ENCODE measurements around the gene ITPRIPL2. TPM values are rescaled to one million over a fixed set of nuclear protein-coding genes. Genes with fewer than 3 reads are reported as not detected.

Gene ITPRIPL2
- total RNA-seq, 4 donors from 2014 or later, result 58.9 to 92.5 (median 75.7) TPM

DNA sequence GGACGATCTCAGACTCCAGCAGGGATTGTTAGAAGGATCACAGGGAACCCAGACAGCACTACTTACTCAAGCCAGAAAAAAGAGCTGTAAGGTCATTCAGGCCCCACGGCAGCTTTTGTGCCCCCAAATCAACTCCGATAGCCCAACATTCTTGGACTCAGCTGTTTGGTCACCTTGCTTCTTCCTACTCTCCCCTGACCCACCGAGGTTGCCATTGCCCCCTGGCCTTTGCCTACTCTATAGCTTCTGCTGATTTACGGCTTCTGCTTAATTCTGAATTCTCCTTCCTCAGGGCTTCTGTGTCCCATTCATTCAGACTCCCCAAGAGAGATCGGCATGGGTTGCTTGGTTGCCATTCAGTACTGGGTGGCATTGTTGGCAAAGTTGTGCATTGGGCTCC is 8.6 kb upstream of the ITPRIPL2 start:
- DNase-seq (ENCODE audit: low spot score) (no peak), ATAC-seq (ENCODE audit: low FRiP score) (no peak)
- TF ChIP-seq, protein P1, sequence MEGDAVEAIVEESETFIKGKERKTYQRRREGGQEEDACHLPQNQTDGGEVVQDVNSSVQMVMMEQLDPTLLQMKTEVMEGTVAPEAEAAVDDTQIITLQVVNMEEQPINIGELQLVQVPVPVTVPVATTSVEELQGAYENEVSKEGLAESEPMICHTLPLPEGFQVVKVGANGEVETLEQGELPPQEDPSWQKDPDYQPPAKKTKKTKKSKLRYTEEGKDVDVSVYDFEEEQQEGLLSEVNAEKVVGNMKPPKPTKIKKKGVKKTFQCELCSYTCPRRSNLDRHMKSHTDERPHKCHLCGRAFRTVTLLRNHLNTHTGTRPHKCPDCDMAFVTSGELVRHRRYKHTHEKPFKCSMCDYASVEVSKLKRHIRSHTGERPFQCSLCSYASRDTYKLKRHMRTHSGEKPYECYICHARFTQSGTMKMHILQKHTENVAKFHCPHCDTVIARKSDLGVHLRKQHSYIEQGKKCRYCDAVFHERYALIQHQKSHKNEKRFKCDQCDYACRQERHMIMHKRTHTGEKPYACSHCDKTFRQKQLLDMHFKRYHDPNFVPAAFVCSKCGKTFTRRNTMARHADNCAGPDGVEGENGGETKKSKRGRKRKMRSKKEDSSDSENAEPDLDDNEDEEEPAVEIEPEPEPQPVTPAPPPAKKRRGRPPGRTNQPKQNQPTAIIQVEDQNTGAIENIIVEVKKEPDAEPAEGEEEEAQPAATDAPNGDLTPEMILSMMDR (IDR thresholded peaks at IDR 0.05), result no peak

DNA sequence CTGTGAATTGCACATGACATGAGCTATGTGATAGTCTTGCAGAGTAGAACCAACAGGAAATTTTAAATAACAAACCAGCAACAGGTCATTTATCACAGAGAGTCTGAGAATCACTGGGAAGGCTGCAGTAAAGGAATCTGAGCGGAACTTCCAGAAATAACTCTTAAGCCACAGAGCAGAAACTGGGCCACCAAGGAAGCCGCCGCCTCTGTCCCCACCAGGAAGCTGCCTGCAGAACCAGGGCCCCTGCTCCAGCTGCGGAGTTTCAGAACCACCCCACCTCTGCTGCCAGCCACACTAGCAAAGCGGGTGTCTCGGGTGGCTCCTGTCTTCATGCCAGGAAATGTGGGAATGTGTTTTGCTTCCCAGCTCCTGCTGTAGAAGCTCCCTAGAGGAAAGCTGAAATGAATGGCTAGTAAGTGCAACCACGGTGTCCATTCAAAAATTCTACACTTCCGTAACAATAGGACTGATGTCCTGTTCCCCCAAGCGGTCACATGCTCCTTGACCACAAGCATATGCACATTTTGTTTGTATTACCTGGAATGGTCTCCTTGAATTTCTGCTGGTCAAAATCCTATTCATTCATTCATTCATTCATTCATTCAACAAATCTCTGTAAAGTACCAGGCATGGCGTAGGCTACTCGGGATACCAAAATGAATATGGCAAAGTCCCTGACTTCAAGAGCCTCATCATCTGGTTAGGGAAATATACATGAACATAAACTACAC is 7.7 kb upstream of the ITPRIPL2 start:
- TF ChIP-seq, protein P1 (IDR thresholded peaks at IDR 0.05), result no peak
- no peak for DNase-seq (ENCODE audit: low spot score)
- no peak for ATAC-seq (ENCODE audit: low FRiP score)

DNA sequence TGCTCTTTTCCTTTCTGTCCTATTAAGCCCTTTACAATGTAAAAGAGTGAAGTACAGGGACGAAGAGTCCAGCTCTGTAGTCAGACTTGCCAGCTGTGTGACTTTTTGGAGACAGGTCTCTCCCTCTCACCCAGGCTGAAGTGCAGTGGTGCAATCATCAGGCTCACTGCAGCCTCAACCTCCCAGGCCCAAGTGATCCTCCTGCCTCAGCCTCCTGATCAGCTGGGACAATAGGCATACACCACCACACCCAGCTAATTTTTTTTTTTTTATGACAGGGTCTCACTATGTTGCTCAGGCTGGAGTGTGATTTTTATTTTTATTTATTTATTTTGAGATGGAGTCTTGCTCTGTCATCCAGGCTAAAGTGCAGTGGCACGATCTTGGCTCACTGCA is 7.1 kb upstream of the ITPRIPL2 start:
- ATAC-seq (ENCODE audit: low FRiP score), result no peak
- TF ChIP-seq, protein P1 (IDR thresholded peaks at IDR 0.05), result no peak
- DNase-seq (ENCODE audit: low spot score), result no peak

DNA sequence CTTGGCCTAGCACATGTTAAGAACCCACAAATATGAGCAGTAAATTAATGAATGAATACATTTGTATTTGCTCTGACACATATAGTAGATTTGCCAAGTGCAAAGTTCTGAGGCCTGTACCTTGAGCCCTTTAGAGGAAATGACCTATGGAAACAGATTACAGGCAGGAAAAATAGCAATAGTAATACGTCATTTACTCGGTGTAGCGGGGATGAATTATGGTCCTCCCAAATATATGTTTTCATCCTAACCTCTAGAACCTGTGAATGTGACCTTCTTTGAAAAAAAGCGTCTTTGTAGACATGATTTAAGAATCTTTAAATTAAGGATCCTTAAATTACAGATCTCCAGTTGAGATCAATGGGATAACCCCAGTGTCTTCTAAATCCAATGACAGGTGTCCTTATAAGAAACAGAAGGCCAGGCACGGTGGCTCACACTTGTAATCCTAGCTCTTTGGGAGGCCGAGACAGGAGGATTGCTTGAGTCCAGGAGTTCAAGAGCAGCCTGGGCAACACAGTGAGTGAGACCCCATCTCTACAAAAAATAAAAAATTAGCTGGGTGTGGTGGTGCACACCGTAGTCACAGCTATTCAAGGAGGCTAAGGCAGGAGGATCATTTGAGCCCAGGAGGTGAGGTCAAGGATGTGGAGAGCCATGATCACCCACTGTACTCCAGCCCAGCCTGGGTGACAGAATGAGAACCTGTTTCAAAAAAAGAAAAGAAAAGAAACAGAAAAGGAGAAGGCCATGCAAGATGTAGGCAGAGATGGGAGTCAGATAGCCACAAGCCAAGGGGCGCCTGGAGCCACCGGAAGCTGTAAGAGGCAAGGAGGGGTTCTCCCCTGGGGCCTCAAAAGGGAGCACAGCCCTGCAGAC is 5.1 kb upstream of the ITPRIPL2 start:
- no peak for ATAC-seq (ENCODE audit: low FRiP score)
- TF ChIP-seq, protein P1 (IDR thresholded peaks at IDR 0.05), result no peak
- DNase-seq (ENCODE audit: low spot score), result no peak

DNA sequence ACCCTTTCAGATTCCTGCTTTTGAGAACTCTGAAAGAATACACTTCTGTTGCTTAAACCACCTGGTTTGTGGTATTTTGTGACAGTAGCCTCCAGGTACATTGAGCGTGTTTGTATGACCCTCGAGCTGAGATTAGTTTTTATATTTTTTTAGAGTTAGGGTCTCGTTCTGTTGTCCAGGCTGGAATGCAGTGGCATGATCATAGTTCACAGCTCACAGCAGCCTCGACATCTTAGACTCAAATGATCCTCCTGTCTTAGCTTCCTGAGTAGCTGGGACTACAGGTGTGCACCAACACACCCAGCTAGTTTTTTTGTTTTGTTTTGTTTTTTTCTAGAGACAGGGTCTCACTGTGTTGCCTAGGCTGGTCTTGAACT is 4.5 kb upstream of the ITPRIPL2 start:
- ATAC-seq (ENCODE audit: low FRiP score), result no peak
- TF ChIP-seq, protein P1 (IDR thresholded peaks at IDR 0.05), result no peak
- no peak for DNase-seq (ENCODE audit: low spot score)

DNA sequence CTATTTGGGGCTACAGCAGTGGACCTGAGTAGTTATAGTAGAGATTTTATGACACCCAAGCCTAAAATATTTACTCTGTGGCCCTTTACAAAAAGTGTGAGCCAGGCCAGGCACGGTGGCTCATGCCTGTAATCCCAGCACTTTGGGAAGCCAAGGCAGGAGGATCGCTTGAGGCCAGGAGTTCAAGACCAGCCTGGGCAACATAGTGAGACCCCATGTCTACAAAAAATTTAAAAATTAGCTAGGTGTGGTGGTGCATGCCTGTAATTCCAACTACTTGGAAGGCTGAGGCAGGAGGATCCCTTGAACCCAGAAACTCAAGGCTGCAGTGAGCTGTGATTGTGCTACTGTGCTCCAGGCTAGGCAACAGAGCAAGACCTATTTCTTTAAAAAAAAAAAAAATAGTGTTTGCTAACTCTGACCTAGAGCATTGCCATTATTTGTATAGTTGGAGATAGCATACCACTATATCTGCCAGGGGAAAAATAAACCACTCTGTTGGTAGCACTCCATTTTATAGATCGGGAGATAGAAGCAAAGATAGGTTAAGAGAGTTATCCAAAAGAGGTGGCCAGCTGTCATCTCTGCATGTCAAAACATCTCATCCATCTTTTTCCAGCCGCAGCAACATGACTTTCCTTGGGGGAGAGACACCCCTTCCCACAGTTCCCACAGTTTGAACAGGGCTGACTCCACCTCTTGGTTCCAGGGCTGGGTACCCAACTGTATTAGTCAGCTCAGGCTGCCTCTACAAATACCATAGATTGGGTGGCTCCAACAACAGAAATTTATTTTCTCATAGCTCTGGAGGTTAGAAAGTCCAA is 3.0 kb upstream of the ITPRIPL2 start:
- DNase-seq (ENCODE audit: low spot score), result no peak
- ATAC-seq (ENCODE audit: low FRiP score), result no peak
- TF ChIP-seq, protein P1 (IDR thresholded peaks at IDR 0.05), result no peak

Measured in omental fat pad (tissue), 4 donors.